Measurements from ENCODE around the gene MMP25. TPM values are rescaled to one million over a fixed set of nuclear protein-coding genes. Genes with fewer than 3 reads are reported as not detected.

MMP25 gene
- total RNA-seq, 1 experiment from 2014 or later: 0.11 TPM

DNA sequence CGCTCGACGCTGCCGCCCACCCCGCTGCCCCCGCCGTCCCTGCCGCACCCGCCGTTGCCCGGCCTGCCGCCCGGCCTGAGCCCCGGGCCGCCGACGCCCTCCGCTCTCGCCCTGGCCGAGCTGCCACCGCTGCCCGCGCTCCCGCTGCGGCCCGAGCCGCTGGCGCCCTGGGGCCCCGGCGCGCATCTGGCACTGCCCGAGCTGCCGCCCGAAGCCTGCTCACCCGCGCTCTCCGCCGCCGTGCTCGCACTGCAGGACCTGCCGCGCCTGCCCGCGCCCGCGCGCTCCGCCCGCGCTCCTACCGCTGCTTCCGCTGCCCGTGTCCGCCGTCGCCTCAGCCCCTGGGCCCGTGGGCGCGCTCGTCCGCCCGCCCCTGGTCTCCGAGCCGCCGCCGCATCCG is 42.0 kb upstream of the MMP25 start:
- peak in 1 of 2 experiments; percentile 49 for DNase-seq
- Mint-ChIP-seq H3K27ac (ENCODE audit: unreplicated experiment) (peak overlapping the region; percentile 90), H3K4me1 (ENCODE audit: low read depth, unreplicated experiment) (peaks cover 18% of the 10 kb centered on the region), H3K9me3 (ENCODE audit: unreplicated experiment) (no peaks in the 10 kb centered on the region), H3K27me3 (ENCODE audit: insufficient read depth, unreplicated experiment) (no peaks in the 10 kb centered on the region), H3K36me3 (ENCODE audit: insufficient read depth, unreplicated experiment) (peaks cover 31% of the 10 kb centered on the region), H3K4me3 (ENCODE audit: unreplicated experiment) (peak overlapping the region; percentile 89)
- BruUV-seq (replicated peaks): no TSS peak
- Histone ChIP-seq H3K4me3 (ENCODE audit: low read depth, low read length) (peak overlapping the region; percentile 52), H3K9me3 (no peaks in the 10 kb centered on the region), H3K36me3 (ENCODE audit: control insufficient read depth, insufficient read depth, low read length) (peaks cover 1% of the 10 kb centered on the region; the same call in 1 of the 2 replicates), H3K4me1 (peaks cover 41% of the 10 kb centered on the region), H3K27me3 (replicated peaks; ENCODE audit: control insufficient read depth, insufficient read depth, low read length) (no peaks in the 10 kb centered on the region)
- CTCF ChIA-PET: interaction anchor here (0.5 to 6.6 kb wide), 10 partner anchors 12 to 536 kb away, joined by 3 to 113 read pairs (median 6); partner anchors contain the start of genes HCFC1R1, THOC6 and TNFRSF12A
- intact Hi-C loops (cut with micrococcal nuclease; ENCODE audit: unreplicated experiment): loop anchor here (1.0 kb wide), 1 partner anchor 17 kb away; no protein-coding TSS in a partner anchor
- POLR2A ChIA-PET: interaction anchor here (0.6 to 6.5 kb wide), 7 partner anchors 17 to 260 kb away, joined by 3 to 83 read pairs (median 5); partner anchors contain the start of genes HCFC1R1, IL32, PKMYT1 and THOC6
- TF ChIP-seq, protein P1, sequence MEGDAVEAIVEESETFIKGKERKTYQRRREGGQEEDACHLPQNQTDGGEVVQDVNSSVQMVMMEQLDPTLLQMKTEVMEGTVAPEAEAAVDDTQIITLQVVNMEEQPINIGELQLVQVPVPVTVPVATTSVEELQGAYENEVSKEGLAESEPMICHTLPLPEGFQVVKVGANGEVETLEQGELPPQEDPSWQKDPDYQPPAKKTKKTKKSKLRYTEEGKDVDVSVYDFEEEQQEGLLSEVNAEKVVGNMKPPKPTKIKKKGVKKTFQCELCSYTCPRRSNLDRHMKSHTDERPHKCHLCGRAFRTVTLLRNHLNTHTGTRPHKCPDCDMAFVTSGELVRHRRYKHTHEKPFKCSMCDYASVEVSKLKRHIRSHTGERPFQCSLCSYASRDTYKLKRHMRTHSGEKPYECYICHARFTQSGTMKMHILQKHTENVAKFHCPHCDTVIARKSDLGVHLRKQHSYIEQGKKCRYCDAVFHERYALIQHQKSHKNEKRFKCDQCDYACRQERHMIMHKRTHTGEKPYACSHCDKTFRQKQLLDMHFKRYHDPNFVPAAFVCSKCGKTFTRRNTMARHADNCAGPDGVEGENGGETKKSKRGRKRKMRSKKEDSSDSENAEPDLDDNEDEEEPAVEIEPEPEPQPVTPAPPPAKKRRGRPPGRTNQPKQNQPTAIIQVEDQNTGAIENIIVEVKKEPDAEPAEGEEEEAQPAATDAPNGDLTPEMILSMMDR (IDR thresholded peaks at IDR 0.05; ENCODE audit: insufficient read depth in 1 of 2, low read depth in 1 of 2, low read length in 1 of 2, severe bottlenecking in 1 of 2, unreplicated experiment in 1 of 2): no peak

DNA sequence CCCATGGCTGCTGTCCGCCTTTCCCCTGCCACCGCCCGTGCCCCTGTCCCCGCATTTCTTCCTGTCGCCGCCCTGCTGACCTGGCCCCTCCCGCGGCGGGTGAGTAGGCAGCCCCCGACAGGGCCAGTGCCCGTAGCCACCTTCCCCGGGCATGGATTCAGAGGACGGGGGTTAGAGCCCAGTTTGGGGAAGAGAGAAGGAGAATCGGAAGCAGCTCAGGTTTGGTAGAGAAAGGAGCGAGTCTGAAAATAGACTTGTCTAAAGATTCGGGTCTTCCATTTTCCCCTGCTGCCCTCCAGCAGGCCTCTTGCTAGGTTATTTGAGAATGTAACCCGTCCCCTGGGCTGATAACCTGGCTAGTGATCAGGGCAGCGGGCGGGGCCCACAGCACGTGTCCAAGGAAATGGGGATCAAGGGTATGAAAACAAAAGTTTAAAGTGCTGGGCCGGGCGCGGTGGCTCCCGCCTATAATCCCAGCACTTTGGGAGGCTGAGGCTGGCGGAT is 41.5 kb upstream of the MMP25 start:
- peaks cover 35% of the 10 kb centered on the region for H3K36me3 Mint-ChIP-seq (ENCODE audit: insufficient read depth, unreplicated experiment)
- Histone ChIP-seq H3K9me3 (no peaks in the 10 kb centered on the region), H3K4me1 (peaks cover 46% of the 10 kb centered on the region), H3K27me3 (replicated peaks; ENCODE audit: control insufficient read depth, insufficient read depth, low read length) (no peaks in the 10 kb centered on the region), H3K36me3 (ENCODE audit: control insufficient read depth, insufficient read depth, low read length) (peaks cover 1% of the 10 kb centered on the region; the same call in 1 of the 2 replicates), H3K4me3 (ENCODE audit: low read depth, low read length) (peak overlapping the region; percentile 52)
- peak overlapping the region; percentile 89 for H3K4me3 Mint-ChIP-seq (ENCODE audit: unreplicated experiment)
- DNase-seq: peak; percentile 76 to 84
- no peaks in the 10 kb centered on the region for H3K9me3 Mint-ChIP-seq (ENCODE audit: unreplicated experiment)
- CTCF ChIA-PET: interaction anchor here (1.5 to 6.6 kb wide), 3 partner anchors 17 to 27 kb away, joined by 21 to 113 read pairs (median 89); partner anchors contain the start of genes HCFC1R1, THOC6 and TNFRSF12A
- TSS peak; percentile 22 for BruUV-seq (replicated peaks)
- H3K27me3 Mint-ChIP-seq (ENCODE audit: insufficient read depth, unreplicated experiment): no peaks in the 10 kb centered on the region
- POLR2A ChIA-PET: interaction anchor here (0.6 to 6.5 kb wide), 2 partner anchors 17 to 101 kb away, joined by 3 to 83 read pairs; partner anchors contain the start of genes HCFC1R1, THOC6 and TNFRSF12A
- peaks cover 18% of the 10 kb centered on the region for H3K4me1 Mint-ChIP-seq (ENCODE audit: low read depth, unreplicated experiment)
- H3K27ac Mint-ChIP-seq (ENCODE audit: unreplicated experiment): peak overlapping the region; percentile 90
- TF ChIP-seq, protein P1 (IDR thresholded peaks at IDR 0.05; ENCODE audit: insufficient read depth in 1 of 2, low read depth in 1 of 2, low read length in 1 of 2, severe bottlenecking in 1 of 2, unreplicated experiment in 1 of 2): no peak
- intact Hi-C loops (cut with micrococcal nuclease; ENCODE audit: unreplicated experiment): loop anchor here (1.0 kb wide), 1 partner anchor 16 kb away; no protein-coding TSS in a partner anchor

DNA sequence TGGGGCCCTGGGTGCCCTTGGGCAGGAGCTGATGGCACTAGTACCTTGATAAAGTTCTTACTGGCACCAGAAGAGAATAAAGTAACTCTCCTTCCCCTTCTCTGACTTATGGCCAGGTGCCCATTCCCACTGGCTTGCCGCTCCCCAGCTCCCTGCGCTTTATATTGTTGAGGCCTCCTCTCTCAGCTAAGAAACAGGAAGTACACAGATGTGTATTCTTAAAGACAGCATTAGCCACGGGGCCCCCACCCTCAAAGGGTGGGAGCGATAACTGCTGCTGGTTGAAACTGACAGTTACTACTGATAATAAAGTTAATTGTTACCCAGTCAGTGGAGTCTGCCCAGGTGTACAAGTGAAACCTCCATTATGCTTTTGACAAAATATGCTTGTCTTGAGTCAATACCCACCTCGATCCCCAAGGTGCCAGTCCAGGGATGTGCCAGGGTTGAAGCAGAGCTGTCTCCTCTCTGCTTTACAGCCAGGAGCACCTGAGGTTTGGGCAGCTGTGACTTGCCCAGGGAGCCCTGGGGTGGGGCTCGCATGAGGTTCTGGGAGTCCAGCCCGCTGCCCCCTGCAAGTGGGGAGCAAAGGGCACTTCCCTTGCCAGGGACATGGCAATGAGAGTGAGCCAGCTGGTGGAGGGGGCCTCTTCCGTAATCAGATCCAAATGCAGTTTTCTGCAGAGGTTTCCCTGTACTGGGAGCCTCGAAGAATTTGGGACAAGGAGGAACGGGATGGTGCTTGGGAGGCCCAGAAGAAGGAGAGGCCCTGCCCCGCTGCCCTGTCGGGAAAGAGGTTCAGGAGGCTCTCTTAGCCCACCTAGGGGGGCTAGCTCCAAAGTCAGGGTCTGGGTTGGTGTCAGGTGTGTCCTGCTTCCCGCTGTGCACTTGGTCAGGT is 39.1 kb upstream of the MMP25 start:
- peak overlapping the region; percentile 94 for H3K27ac Mint-ChIP-seq (ENCODE audit: unreplicated experiment)
- Histone ChIP-seq H3K4me1 (peaks cover 63% of the 10 kb centered on the region), H3K36me3 (ENCODE audit: control insufficient read depth, insufficient read depth, low read length) (no peaks in the 10 kb centered on the region), H3K9me3 (no peaks in the 10 kb centered on the region), H3K4me3 (ENCODE audit: low read depth, low read length) (no peak overlapping the region), H3K27me3 (replicated peaks; ENCODE audit: control insufficient read depth, insufficient read depth, low read length) (no peaks in the 10 kb centered on the region)
- DNase-seq: peak in 1 of 2 experiments; percentile 77
- peaks cover 18% of the 10 kb centered on the region for H3K4me1 Mint-ChIP-seq (ENCODE audit: low read depth, unreplicated experiment)
- H3K9me3 Mint-ChIP-seq (ENCODE audit: unreplicated experiment): no peaks in the 10 kb centered on the region
- BruUV-seq (replicated peaks): no TSS peak
- ChIA-PET CTCF (interaction anchor here (0.6 to 6.6 kb wide), 5 partner anchors 14 to 151 kb away, joined by 3 to 113 read pairs (median 4); partner anchors contain the start of genes HCFC1R1, THOC6 and TNFRSF12A), POLR2A (interaction anchor here (0.5 to 6.5 kb wide), 3 partner anchors 14 to 127 kb away, joined by 4 to 83 read pairs (median 5); partner anchors contain the start of genes HCFC1R1, THOC6, TNFRSF12A and ZNF213)
- H3K4me3 Mint-ChIP-seq (ENCODE audit: unreplicated experiment): peak overlapping the region; percentile 70
- intact Hi-C loops (cut with micrococcal nuclease; ENCODE audit: unreplicated experiment): no loop called here
- TF ChIP-seq, protein P1 (IDR thresholded peaks at IDR 0.05; ENCODE audit: insufficient read depth in 1 of 2, low read depth in 1 of 2, low read length in 1 of 2, severe bottlenecking in 1 of 2, unreplicated experiment in 1 of 2): no peak
- peaks cover 32% of the 10 kb centered on the region for H3K36me3 Mint-ChIP-seq (ENCODE audit: insufficient read depth, unreplicated experiment)
- no peaks in the 10 kb centered on the region for H3K27me3 Mint-ChIP-seq (ENCODE audit: insufficient read depth, unreplicated experiment)
